ENCODE results near the gene TRERF1. TPM values are rescaled to one million over a fixed set of nuclear protein-coding genes. Genes with fewer than 3 reads are reported as not detected.

TRERF1 gene
- total and polyA plus RNA-seq, 2 of the 8 experiments (the other 6 are each of a cell fraction or from before 2014, with no cell fraction given), result 10.8 to 21.5 TPM

GRCh38 chr6:42453654-42454427 lies 2.1 kb upstream of the TRERF1 start (continued):
- TF ChIP-seq MAFK (IDR thresholded peaks at IDR 0.05; ENCODE audit: low read depth, low read length) (no peak), ASH2L (IDR thresholded peaks at IDR 0.05; ENCODE audit: low read length) (no peak), SIRT6 (IDR thresholded peaks at IDR 0.05; ENCODE audit: low read length) (no peak), HDAC6 (IDR thresholded peaks at IDR 0.05; ENCODE audit: low read depth, low read length) (no peak), GTF2F1 (IDR thresholded peaks at IDR 0.05; ENCODE audit: borderline replicate concordance, low read depth, low read length) (no peak), RAD21 (IDR thresholded peaks at IDR 0.05 in 1 of 2, conservative IDR thresholded peaks at IDR 0.05 in 1 of 2; ENCODE audit: low read depth in 2 of 2, low read length in 2 of 2) (no peak), TAF7 (optimal IDR thresholded peaks at IDR 0.05; ENCODE audit: borderline replicate concordance, low read depth, low read length) (no peak)

Measured in H1 (cell line).